G401.6 (cell line): ENCODE measurements around the gene IKZF1.
A peak's percentile ranks its signal among the peaks of the same experiment; 100 is the strongest.

ENCODE experiments used
- FAIRE-seq: peaks from 2 replicates; lab custom pipeline; 2012; peaks lifted over from hg19 to GRCh38; lab: Jason Lieb, UNC

IKZF1 gene

GRCh38 chr7:50376056-50376820, 71.7 kb downstream of the IKZF1 start:
- FAIRE-seq = no peak

GRCh38 chr7:50377356-50377755, 72.8 kb downstream of the IKZF1 start:
- no peak for FAIRE-seq

- no peak for FAIRE-seq
Measured at GRCh38 chr7:50379082-50379481, 74.6 kb downstream of the IKZF1 start.

DNA sequence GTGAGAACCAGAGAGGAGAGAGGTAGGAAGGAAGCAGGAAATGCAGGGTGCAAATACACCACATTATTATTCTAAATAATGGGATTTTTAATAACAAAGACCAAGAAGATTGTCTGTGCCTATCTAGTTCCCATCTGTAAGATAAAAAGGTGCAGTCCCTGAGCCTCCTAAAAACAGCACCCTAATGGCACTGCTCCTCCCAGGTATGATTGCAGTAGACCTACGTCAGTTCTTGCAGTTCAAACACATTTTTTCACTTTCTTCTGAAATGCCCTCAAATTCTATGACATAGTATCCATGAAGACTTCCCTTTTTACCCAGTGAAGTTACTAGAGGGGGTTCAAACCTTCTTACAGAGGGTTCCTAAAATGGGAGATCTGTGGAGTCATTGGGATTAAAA, 75.0 kb downstream of the IKZF1 start:
- FAIRE-seq = no peak

DNA sequence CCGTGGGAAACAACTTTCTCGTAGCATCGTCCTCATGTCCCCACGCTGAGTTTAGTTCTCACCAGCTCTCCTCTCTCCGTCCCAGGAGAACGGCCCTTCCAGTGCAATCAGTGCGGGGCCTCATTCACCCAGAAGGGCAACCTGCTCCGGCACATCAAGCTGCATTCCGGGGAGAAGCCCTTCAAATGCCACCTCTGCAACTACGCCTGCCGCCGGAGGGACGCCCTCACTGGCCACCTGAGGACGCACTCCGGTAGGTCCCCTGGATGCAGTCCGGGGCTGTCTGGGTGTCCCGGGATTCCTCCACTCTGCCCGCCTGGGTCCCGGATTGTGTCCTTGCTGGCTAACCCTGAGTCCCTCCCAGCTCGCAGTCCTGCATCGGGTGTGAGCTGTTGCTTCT, 77.9 kb downstream of the IKZF1 start:
- FAIRE-seq = no peak

- no peak for FAIRE-seq
Measured at GRCh38 chr7:50387351-50387750, 82.8 kb downstream of the IKZF1 start.

DNA sequence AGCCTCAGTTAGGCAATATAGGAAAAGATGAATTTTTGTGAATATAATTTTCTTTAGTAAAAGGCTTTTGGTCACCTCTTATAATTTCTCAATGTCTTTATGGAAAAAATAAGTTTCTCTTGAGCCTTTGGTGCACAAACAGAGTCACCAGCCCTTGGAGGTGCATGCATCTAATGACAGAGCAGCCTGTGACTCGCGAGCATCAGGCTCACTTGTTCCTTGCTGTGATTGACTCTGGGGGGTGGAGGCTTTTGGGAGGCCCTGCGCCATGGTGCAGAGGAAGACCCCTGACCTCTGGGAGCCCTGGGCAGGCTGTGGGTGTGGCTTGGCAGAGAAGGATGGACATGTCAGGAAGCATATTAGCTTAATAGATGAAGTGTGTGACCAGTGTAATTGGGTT, 85.4 kb downstream of the IKZF1 start:
- FAIRE-seq = no peak

DNA sequence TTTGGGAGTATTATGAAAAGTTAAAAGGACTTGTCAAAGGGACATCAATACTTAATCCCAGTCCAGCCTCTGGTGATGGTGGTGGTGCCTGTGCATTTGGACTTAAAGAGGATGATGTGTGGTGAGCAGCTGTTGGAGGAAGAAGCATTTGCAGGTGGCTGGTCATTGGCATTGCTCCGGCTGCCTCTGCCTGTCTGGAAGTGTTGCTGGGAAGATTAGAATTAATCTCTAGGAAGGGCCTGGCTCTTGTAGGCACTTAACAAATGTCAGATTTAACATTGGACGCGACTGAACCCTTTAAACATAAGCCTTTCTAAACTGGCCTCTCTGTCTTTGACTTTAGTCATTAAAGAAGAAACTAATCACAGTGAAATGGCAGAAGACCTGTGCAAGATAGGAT, 86.9 kb downstream of the IKZF1 start:
- no peak for FAIRE-seq

GRCh38 chr7:50393076-50393475, 88.6 kb downstream of the IKZF1 start:
- FAIRE-seq = no peak

DNA sequence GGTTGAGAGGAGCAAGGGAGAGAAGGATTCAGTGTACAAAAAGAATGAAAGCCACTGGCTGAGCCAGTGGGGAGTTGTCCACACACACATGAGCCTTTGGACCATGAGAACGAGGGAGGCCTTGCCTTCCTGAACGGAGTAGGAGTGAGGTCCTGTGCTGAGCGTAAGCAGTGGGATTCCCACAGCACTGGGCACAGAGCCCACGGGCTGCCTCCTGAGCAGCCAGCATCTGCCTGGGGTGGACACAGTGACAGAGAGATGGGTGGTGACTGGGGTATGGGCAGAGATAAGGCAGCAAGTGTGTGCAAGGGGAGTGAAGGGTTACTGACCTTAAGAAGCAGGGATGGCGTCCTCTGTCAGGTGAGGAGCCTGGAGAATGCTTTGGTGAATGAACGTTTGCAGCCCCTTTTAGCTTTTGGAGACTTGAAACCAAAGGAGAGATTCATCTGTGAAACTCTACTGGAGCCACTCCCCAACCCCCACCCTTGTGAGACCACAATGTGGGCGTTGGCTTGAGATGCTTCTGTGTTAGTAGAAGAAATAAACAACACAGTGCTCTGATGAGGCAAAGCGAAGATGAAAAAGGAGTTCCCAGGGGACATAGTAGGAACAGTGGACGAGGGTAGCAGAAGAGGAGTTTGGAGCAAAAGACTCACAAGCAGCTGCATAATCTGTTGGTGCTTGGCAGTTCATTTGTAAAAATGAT, 89.2 kb downstream of the IKZF1 start:
- FAIRE-seq = no peak

DNA sequence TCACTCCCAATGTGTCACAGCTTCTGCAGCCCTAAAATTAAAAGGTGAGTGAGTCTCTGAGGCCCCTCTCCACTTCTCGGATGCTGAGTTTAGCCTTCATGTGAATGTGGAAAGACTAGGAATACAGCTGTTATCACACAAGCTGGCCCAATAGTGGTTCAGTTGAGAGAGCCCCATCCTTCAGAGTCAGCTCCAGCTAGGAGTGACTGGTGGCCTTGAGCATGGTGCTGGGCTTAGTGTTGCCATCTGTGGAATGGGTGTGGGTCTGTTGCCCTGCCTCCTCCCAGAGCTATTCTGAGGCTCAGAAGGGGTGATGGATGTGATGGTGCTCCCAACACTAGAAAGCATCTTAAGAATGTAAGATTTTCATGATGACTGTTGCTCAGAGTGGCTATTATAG, 89.8 kb downstream of the IKZF1 start:
- FAIRE-seq = no peak

- no peak for FAIRE-seq
Measured at GRCh38 chr7:50396856-50397255, 92.3 kb downstream of the IKZF1 start.

GRCh38 chr7:50397320-50397970, 92.9 kb downstream of the IKZF1 start:
- no peak for FAIRE-seq

DNA sequence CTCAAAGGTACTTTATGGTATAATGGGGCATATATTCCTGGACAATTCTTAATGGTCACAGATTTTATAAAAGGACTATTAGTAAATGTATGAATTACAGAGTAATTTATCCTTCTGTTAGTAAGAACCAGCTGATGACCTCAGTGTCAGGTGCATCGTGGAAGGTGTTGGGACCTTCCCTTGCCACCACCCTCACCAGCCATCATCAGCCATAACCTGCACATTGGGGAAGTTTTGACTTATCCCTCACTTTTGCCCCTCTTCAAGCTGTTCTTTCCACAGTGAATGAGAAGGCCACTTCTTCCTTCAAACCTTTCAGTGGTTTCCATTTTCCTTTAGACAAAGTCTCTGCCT, 93.4 kb downstream of the IKZF1 start:
- FAIRE-seq = no peak

DNA sequence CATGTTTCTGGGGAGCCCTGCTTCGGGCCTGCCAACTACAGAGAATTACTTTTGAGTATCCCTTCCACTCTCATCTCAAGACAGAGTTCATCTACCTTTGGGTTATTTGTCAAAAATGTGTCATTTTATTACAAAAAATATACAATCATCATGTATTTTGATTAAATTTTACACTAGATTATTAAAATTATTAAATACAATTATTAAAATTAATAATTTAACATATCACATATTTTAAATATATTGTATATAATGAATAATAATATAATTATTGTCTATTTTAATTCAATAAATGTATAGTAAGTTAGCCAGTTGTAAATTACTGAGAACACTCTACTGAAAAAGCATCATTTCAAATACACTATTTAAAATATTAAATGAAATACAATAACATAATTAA, 94.7 kb downstream of the IKZF1 start:
- peak; percentile 84 for FAIRE-seq

GRCh38 chr7:50399635-50400034, 95.1 kb downstream of the IKZF1 start:
- FAIRE-seq = no peak

DNA sequence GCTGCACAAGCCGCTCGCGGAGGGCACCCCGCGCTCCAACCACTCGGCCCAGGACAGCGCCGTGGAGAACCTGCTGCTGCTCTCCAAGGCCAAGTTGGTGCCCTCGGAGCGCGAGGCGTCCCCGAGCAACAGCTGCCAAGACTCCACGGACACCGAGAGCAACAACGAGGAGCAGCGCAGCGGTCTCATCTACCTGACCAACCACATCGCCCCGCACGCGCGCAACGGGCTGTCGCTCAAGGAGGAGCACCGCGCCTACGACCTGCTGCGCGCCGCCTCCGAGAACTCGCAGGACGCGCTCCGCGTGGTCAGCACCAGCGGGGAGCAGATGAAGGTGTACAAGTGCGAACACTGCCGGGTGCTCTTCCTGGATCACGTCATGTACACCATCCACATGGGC, 95.6 kb downstream of the IKZF1 start:
- no peak for FAIRE-seq

- no peak for FAIRE-seq
Measured at GRCh38 chr7:50404392-50404791, 99.9 kb downstream of the IKZF1 start.

DNA sequence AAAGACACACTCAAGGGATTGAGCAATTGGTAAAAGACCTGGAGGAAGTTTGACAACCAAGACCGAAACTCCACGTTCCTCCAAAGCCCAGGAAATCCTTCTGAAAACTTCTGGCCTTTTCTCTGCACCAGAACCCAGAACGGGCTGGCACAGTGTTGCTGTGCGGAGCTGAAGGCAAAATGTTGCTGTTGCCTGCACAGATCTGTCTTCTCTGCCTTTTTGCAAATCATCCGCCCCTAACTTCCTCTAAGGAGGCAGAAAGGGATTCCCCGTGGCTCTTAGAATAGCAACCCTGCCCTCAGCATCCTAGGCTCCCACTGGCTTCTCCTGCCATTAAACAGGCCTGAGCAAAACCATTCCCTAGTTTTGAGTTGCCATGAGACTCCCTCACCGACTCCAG, 100.7 kb downstream of the IKZF1 start:
- no peak for FAIRE-seq

DNA sequence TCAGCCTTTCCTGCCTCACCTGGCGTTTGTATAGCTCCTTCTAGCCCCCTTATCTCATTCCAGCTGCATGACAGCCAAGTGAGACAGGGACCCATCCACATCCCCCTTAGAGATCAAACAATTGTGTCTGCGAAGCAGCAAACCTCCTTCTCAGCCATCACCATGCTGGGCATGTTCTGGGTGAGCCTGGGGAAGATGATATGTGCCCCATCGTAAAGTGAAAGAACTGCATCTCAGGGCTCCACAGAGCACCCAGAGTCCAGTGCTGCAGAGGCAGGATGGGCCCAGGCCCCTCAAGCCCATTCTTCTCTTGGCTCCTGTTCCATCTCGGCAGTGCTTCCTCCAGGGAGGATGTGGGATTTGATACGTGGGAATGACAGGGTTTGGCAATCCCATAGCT, 102.4 kb downstream of the IKZF1 start:
- no peak for FAIRE-seq

- no peak for FAIRE-seq
Measured at GRCh38 chr7:50409856-50410745, 105.6 kb downstream of the IKZF1 start.

- FAIRE-seq = no peak
Measured at GRCh38 chr7:50411332-50411731, 106.8 kb downstream of the IKZF1 start.

GRCh38 chr7:50412973-50413372, 108.5 kb downstream of the IKZF1 start:
- FAIRE-seq = no peak
